GM19455 (cell line): Measurements from ENCODE around the gene WASHC4.

Experiments
- ATAC-seq: cut with Tn5 transposase; IDR thresholded peaks from one replicate; pipeline ENCODE4 v1.9.1; 2021; ENCODE audit not compliant: unreplicated experiment

Gene WASHC4, protein sequence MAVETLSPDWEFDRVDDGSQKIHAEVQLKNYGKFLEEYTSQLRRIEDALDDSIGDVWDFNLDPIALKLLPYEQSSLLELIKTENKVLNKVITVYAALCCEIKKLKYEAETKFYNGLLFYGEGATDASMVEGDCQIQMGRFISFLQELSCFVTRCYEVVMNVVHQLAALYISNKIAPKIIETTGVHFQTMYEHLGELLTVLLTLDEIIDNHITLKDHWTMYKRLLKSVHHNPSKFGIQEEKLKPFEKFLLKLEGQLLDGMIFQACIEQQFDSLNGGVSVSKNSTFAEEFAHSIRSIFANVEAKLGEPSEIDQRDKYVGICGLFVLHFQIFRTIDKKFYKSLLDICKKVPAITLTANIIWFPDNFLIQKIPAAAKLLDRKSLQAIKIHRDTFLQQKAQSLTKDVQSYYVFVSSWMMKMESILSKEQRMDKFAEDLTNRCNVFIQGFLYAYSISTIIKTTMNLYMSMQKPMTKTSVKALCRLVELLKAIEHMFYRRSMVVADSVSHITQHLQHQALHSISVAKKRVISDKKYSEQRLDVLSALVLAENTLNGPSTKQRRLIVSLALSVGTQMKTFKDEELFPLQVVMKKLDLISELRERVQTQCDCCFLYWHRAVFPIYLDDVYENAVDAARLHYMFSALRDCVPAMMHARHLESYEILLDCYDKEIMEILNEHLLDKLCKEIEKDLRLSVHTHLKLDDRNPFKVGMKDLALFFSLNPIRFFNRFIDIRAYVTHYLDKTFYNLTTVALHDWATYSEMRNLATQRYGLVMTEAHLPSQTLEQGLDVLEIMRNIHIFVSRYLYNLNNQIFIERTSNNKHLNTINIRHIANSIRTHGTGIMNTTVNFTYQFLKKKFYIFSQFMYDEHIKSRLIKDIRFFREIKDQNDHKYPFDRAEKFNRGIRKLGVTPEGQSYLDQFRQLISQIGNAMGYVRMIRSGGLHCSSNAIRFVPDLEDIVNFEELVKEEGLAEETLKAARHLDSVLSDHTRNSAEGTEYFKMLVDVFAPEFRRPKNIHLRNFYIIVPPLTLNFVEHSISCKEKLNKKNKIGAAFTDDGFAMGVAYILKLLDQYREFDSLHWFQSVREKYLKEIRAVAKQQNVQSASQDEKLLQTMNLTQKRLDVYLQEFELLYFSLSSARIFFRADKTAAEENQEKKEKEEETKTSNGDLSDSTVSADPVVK

DNA sequence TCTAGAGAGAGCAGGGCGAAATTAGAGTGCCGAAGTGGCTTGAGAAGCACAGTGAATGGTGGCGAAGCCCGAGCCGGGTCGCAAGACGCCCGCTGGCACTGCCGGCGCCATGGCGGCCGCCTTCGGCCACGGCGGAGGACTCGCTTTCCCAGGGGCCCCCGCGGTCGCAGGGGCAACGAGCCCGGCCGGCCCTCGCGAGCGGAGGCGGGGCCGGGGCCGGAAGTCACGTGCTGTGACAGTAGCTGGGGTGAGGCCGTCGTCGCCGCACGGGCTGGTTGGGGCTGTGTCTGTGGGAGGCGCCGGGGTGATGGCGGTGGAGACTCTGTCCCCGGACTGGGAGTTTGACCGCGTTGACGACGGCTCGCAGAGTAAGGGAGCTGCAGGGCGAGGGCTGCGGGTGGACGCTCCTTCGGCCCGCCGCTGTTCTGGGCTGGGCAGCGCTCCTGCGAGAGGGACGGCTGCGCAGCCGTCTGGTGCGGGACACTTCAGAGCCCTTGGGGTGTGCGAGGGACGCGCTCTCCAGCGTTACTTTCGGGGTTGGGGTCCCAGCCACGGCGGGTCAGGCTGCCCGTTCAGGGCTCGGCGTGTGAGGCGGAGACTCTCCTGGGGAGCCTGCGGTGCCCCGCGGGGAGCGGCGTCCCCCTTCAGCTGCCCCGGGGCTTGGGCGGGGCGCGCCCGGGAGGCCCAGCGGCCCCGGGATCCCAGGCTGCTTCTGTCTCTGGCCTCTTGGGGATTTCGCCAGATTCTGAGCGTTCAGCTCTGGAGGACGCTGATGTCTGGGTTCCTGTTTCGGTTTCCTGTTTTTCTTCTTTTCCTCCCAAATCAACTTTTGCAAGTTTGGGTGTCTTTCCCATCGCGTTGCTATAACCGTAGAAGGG lies at the start of gene WASHC4:
WASHC4 (plus strand) TSS at position 238 of the 878 bp plus-strand sequence; CDS start at position 308, 70 bp downstream.
- ATAC-seq: peak; percentile 93

- ATAC-seq: no peak
Measured at GRCh38 chr12:105060715-105061378, 46.7 kb upstream of the WASHC4 start.

DNA sequence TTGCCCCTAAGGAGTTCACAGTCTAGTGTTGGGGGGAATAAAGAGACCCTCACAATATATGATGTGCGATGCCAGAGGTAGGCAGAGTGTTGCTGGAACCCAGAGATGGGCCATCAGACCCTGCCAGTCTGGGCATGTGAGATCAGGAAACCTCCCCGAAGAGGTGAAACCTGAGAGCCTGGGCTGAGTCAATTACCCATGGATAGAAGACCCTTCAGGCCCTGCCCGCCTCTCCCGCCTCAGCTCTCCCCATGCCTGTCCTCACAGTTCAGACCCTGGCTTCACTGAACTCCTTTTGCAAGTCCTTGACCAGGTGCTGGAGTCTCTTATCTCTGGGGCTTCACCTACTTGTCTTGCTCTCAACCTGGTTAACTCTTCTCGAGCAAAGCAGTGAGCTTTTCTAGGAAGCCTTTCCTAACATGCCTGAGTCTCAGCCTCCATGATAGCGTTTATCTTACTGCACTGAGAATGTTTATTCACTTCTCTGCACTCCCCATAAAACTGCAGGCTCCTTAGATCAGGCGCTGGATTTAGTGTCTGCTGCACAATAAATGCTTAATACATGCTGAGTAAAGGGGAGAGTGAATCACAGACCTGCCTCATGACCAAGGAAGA lies 42.9 kb upstream of the WASHC4 start:
- no peak for ATAC-seq

GRCh38 chr12:105067511-105068031 lies 40.0 kb upstream of the WASHC4 start:
- no peak for ATAC-seq

DNA sequence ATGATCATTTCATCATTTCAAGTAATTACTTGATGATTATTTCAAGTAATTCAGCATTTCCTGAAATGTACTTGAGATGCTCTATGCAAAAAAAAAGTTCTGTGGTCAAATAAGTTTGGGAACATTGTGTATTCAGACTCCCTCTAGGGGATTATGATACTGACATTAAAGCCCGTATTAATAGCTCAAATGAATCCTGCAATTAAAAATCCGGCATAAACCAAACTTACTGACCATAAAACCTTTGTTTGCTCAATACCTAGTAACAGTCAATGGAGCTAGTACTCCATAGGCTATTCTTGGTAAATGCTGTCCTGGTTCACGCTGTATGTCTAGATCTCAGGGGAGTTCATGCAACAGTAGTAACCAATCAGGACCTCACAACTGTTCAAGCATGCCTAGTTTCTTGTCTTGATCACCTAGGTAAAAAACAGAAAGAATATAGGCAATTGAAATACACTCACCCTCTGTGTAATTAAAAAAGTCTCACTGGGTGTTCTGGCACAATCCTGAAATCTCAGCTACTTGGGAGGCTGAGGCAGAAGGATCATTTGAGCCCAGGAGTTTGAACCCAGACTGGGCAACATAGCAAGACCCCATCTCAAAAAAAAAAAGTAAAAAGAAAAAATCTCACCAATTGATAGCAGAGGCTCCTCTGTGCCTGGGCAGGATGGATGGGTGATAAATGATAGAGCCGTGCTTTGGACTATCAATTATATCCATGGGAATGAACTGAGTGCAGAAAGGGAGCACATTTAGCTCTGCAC lies 37.4 kb upstream of the WASHC4 start:
- no peak for ATAC-seq

DNA sequence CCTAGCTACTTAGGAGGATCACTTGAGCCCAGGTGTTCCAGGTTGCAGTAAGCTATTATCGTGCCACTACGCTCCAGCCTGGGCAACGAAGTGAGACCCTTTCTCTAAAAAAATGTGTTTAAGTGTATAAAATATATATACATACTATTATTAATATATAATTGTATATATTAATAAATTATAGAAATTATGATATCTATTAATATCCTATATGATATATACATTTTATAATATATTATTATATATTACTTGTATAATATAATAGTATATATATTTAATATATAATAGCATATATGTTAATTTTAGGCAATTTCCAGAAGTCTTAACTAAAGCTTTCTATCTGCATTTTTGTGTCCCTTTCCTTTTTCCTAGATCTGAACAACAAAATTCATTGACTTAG lies 35.5 kb upstream of the WASHC4 start:
- ATAC-seq: no peak

- no peak for ATAC-seq
Measured at GRCh38 chr12:105072888-105073488, 34.5 kb upstream of the WASHC4 start.

GRCh38 chr12:105076098-105076497 lies 31.4 kb upstream of the WASHC4 start:
- no peak for ATAC-seq

- ATAC-seq: no peak
Measured at GRCh38 chr12:105076913-105077312, 30.6 kb upstream of the WASHC4 start.

GRCh38 chr12:105077435-105077834 lies 30.1 kb upstream of the WASHC4 start:
- no peak for ATAC-seq

DNA sequence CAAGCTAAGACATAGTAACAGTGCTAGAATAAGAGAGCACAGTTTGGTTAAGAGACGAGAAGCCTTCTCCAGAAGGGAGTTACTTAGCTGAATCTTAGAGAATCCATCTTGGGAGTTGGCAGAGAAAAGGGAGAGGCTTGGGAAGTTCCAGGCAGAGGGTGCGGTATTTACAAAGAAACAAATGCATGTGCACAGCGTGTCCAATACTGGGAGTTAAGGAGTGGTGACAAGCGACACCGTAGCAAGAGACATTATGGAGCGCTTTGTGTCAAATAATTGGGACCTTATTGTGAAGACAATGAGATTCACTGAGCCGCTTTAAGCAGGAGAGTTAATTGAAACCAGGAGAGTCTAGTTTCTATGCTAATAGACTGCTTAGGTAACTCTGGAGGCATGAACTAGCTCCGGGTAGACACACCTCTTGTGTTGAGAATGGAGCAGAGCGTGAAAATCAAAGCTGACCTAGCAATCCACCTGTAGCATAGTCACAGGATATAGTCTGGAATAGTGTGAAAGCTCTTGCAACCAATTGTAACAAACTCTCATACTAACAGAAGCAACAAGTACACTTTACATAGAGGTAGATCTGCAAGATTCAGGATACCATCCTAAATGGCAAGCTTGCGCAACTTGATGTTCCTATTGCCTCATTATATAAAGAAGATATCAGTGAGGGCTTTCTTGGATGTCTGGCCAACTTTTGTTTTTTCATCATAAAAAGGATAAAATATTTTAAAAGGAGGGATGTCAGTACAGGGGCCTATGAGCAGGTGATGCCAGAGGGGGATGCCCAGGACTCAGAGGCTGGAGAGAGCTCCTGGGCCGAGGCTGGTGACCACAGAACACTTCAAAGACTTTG lies 28.6 kb upstream of the WASHC4 start:
- ATAC-seq: no peak

GRCh38 chr12:105083031-105083430 lies 24.5 kb upstream of the WASHC4 start:
- ATAC-seq: no peak

GRCh38 chr12:105083551-105084105 lies 23.9 kb upstream of the WASHC4 start:
- ATAC-seq: no peak

DNA sequence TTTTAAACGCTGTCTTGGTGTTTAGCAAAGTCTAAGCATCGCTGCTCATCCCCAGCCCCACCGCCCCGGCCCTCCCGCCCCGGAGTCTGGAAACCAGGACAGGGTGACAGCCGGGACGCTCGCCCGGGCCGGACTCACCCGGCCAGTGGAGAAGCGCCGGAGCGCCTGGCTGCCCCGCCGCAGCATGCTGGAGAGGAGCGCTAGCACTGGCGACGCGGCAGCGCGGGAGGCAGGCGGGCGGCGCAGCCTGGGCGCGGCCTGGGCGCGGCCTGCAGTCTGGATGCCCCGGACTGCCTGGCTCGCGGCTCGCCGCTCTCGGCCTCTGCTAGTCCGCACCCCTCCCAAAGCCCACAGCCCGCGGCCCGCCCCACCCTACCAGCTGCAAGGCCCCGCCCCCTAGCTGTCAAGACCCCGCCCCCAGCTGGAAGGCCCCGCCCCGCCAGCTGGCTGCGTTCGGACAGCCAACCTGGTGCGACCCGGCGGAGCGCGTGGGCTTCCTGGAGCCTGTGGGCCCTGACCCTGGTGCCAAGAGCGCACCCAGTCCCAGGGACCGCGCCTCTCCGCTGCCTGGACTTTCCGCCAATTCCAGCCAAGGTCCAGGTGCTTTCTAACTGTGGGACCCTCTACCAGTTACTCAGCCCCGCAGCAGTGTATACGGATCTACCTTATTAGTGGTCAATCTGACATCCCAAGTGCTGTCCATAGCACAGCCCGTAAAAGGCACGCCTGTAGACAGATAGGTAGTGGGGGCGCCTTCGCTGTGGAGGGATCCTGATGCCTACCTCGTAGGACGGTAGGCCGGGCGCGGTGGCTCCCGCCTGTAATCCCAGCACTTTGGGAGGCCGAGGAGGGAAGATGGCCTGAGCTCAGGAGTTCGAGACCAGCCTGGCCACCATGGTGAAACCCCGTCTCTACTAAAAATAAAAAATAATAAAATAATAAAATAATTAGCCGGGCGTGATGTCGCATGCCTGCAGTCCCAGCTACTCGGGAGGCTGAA lies 23.0 kb upstream of the WASHC4 start, which contains the start of gene ALDH1L2:
ALDH1L2 (minus strand) TSS at position 208 of the 1,000 bp plus-strand sequence; CDS start at position 186, 22 bp downstream.
- ATAC-seq: peak; percentile 87

DNA sequence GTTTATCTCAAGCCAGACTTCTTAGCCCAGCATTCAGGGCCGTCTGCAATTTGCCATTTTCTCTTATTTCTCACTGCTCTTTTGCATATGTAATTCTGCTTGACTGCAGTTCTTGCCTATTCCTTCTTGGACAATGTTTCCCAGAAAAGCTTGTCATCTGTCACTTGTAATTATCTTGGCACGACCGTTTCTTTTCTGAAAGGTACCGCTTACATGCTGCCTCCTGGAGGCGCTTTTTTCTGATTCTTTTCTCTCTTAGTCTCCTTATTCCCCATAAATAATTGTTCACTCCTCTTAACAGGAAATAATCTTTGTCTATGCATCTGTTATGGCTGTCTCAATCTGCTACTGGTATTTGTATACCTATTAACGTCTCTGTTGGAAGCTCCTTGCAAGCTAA lies 22.0 kb upstream of the WASHC4 start:
- ATAC-seq: no peak
